ENCODE data around the gene SYT8. TPM values are rescaled to one million over a fixed set of nuclear protein-coding genes. Genes with fewer than 3 reads are reported as not detected.

The SYT8 gene
- total RNA-seq, 4 donors from 2014 or later, result 1.4 to 4.1 TPM; not detected in 2

- no peak overlapping the region for H3K4me3 ChIP-seq
- intact Hi-C loops (cut with DNase I; ENCODE audit: low total_unique reads) (no loop called here), in situ Hi-C loops (cut with MboI; ENCODE audit: low pct_ligation_motif_present in 1 of 4, low pct_unique_long_range_greater_than_20kb in 1 of 4, low sequenced_read_pairs in 3 of 4) (no loop called here)
- H3K27me3 ChIP-seq, result no peaks in the 10 kb centered on the region
- H3K9me3 ChIP-seq, result no peaks in the 10 kb centered on the region
- 76% methylated on average over 4 of the region's 4 CpGs; no CpG with 5 or more reads in 1 of the 2 donors for WGBS, 2 donors (ENCODE audit: low coverage in 1 of 2)
- peaks cover 6 to 10% (median 9%) of the 10 kb centered on the region in 4 donors for H3K4me1 ChIP-seq
- H3K36me3 ChIP-seq, result no peaks in the 10 kb centered on the region
- no peak overlapping the region for H3K27ac ChIP-seq
- DNase-seq, result no peak
- TF ChIP-seq POLR2AphosphoS5 (IDR thresholded peaks at IDR 0.05), result no peak
- no peak for TF ChIP-seq EP300 (IDR thresholded peaks at IDR 0.05; ENCODE audit: low read depth)
- no peak for TF ChIP-seq CTCF (IDR thresholded peaks at IDR 0.05)
- no peak for TF ChIP-seq POLR2A (IDR thresholded peaks at IDR 0.05)
These were observed 24.2 kb downstream of the SYT8 start for GRCh38 chr11:1859004-1859403.

GRCh38 chr11:1860108-1860507, 25.3 kb downstream of the SYT8 start:
- WGBS, 2 donors (ENCODE audit: low coverage in 1 of 2), result 92 to 100% methylated on average over 1 of the region's 1 CpG
- Histone ChIP-seq H3K4me1 (peaks cover 15 to 21% (median 20%) of the 10 kb centered on the region in 4 donors), H3K27ac (no peak overlapping the region), H3K9me3 (no peaks in the 10 kb centered on the region), H3K36me3 (no peaks in the 10 kb centered on the region), H3K4me3 (no peak overlapping the region), H3K27me3 (no peaks in the 10 kb centered on the region)
- no peak for DNase-seq
- intact Hi-C loops (cut with DNase I; ENCODE audit: low total_unique reads), result no loop called here
- TF ChIP-seq CTCF (IDR thresholded peaks at IDR 0.05), result no peak
- TF ChIP-seq POLR2A (IDR thresholded peaks at IDR 0.05), result no peak
- no peak for TF ChIP-seq EP300 (IDR thresholded peaks at IDR 0.05; ENCODE audit: low read depth)
- TF ChIP-seq POLR2AphosphoS5 (IDR thresholded peaks at IDR 0.05), result no peak
- in situ Hi-C loops (cut with MboI; ENCODE audit: low pct_ligation_motif_present in 1 of 4, low pct_unique_long_range_greater_than_20kb in 1 of 4, low sequenced_read_pairs in 3 of 4), result no loop called here

GRCh38 chr11:1861435-1862411, 26.9 kb downstream of the SYT8 start:
- Histone ChIP-seq H3K4me3 (no peak overlapping the region), H3K27me3 (no peaks in the 10 kb centered on the region), H3K4me1 (peaks cover 22 to 29% (median 26%) of the 10 kb centered on the region in 4 donors), H3K36me3 (no peaks in the 10 kb centered on the region), H3K27ac (no peak overlapping the region), H3K9me3 (no peaks in the 10 kb centered on the region)
- no peak for DNase-seq
- intact Hi-C loops (cut with DNase I; ENCODE audit: low total_unique reads), result no loop called here
- in situ Hi-C loops (cut with MboI; ENCODE audit: low pct_ligation_motif_present in 1 of 4, low pct_unique_long_range_greater_than_20kb in 1 of 4, low sequenced_read_pairs in 3 of 4), result no loop called here
- 93% methylated on average over 4 of the region's 4 CpGs for WGBS, 2 donors (ENCODE audit: low coverage in 1 of 2)
- TF ChIP-seq POLR2A (IDR thresholded peaks at IDR 0.05) (no peak), EP300 (IDR thresholded peaks at IDR 0.05; ENCODE audit: low read depth) (no peak)

- in situ Hi-C loops (cut with MboI; ENCODE audit: low pct_ligation_motif_present in 1 of 4, low pct_unique_long_range_greater_than_20kb in 1 of 4, low sequenced_read_pairs in 3 of 4) (no loop called here), intact Hi-C loops (cut with DNase I; ENCODE audit: low total_unique reads) (no loop called here)
- Histone ChIP-seq H3K9me3 (no peaks in the 10 kb centered on the region), H3K36me3 (no peaks in the 10 kb centered on the region), H3K4me3 (no peak overlapping the region), H3K27ac (peak overlapping the region; percentile 68 to 86 (median 82)), H3K4me1 (peaks cover 22 to 32% (median 27%) of the 10 kb centered on the region in 4 donors), H3K27me3 (no peaks in the 10 kb centered on the region)
- DNase-seq, result no peak
- TF ChIP-seq CTCF (IDR thresholded peaks at IDR 0.05), result no peak
- no peak for TF ChIP-seq POLR2A (IDR thresholded peaks at IDR 0.05)
- 70 to 100% methylated on average over 1 to 13 of the region's 14 CpGs for WGBS, 2 donors (ENCODE audit: low coverage in 1 of 2)
These were observed 28.0 kb downstream of the SYT8 start for GRCh38 chr11:1862588-1863351.

All from transverse colon (tissue), 4 donors.